Kidney (tissue), 14 donors: Measurements from ENCODE around the gene MYO5B. TPM values are rescaled to one million over a fixed set of nuclear protein-coding genes. Genes with fewer than 3 reads are reported as not detected.

Experiments used
- DNase-seq, 5 donors: peaks; one replicate each; pipeline ENCODE4 v3.0.0-alpha.2; 2013 to 2020
- FAIRE-seq: peaks from 2 replicates; lab custom pipeline; 2012; peaks lifted over from hg19 to GRCh38; lab: Jason Lieb, UNC
- H3K27ac ChIP-seq, 2 donors: one replicate each; pipeline ENCODE4 v1.7.0; 2013; ENCODE audit warnings: low read depth in 2 of 2, low read length in 2 of 2, inconsistent platforms in 1 of 2
- H3K27me3 ChIP-seq: one replicate; pipeline ENCODE4 v1.7.1; 2013; ENCODE audit warnings: low read length, inconsistent platforms; ENCODE audit not compliant: control insufficient read depth, insufficient read depth
- H3K36me3 ChIP-seq, 3 donors: one replicate each; pipeline versions ENCODE4 v1.7.0 to v1.7.1; 2013; ENCODE audit warnings: low read length in 3 of 3, control low read depth in 1 of 3, inconsistent platforms in 1 of 3; ENCODE audit not compliant: insufficient read depth in 3 of 3, control insufficient read depth in 2 of 3
- H3K4me1 ChIP-seq, 3 donors: one replicate each; pipeline versions ENCODE4 v1.7.0 to v1.7.1; 2013; ENCODE audit warnings: low read length in 3 of 3, inconsistent platforms in 1 of 3, low read depth in 1 of 3; ENCODE audit not compliant: control insufficient read depth in 2 of 3, insufficient read depth in 2 of 3
- H3K4me3 ChIP-seq, 3 donors: one replicate each; pipeline versions ENCODE4 v1.7.0 to v1.8.1; 2013; ENCODE audit warnings: low read length in 3 of 3, control low read depth in 1 of 3, inconsistent platforms in 1 of 3
- H3K9ac ChIP-seq, 3 donors: one replicate each; pipeline versions ENCODE4 v1.7.0 to v1.7.1; 2013; ENCODE audit warnings: low read length in 3 of 3, control low read depth in 1 of 3, inconsistent platforms in 1 of 3
- H3K9me3 ChIP-seq, 3 donors: one replicate each; pipeline versions ENCODE4 v1.7.0 to v1.7.1; 2013; ENCODE audit warnings: low read length in 3 of 3, control low read depth in 1 of 3, inconsistent platforms in 1 of 3; ENCODE audit not compliant: control insufficient read depth in 2 of 3, insufficient read depth in 1 of 3
- intact Hi-C: fragments of 100-400 bp; cut with DNase I; formaldehyde crosslinking; loops from one replicate; pipeline ENCODE4 v1.11.1; 2022
- polyA plus RNA-seq: library from polyadenylated mRNA; stranded (reverse); fragments of 350-450 nt; fragmentation: Illumina TruSeq; extraction: RNeasy Lipid Tissue Mini Kit (QIAGEN cat#74804); gene quantifications from one replicate; pipeline ENCODE4 v1.2.3, GENCODE V29; 2014; ENCODE audit warnings: low read depth, low replicate concordance; ENCODE audit not compliant: insufficient read depth
- total RNA-seq: library from RNA; stranded (reverse); fragmentation: NEBNext Ultra II Directional; extraction: Animal tissue kit (Norgen Biotek cat#: 25700); gene quantifications from one replicate; pipeline ENCODE4 v1.2.1, GENCODE V29; 2021
- TF ChIP-seq, protein P1 (sequence below): IDR thresholded peaks from 3 replicates; pipeline ENCODE4 v1.5.1; 2012; ENCODE audit warnings: mild to moderate bottlenecking, moderate library complexity, borderline replicate concordance; ENCODE audit not compliant: insufficient read depth; ENCODE audit errors: extremely low read depth
- donor health status: control.
- donor health status: control.
- donor health status: control.
- donor health status: control.
- donor health status: control.
- donor health status: DM: yes; HTN: yes; CAD: no.
- donor health status: Normal renal cell carcinoma (clear cell type).

The MYO5B gene
- total and polyA plus RNA-seq, 2 donors from 2014 or later: 17.8 to 43.8 TPM

DNA sequence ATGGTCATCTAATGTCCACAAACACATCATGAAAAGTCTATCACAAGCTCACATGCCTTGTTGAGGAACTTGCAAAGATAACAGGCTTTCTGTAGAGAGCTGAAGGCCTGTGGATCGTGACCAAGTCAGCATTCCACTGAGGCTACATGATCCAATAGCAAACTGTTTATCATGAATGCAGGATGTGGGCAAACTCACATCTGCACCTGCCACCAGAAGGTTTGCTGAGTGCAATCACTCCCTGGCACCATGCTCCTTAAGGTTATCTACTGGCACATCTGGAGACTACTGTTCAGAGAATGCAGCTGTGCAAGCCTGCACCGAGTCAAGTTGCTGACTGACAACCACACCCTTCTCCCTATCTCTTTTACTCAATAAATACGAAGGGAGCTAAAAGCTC, 314.3 kb downstream of the MYO5B start:
- TF ChIP-seq, protein P1, sequence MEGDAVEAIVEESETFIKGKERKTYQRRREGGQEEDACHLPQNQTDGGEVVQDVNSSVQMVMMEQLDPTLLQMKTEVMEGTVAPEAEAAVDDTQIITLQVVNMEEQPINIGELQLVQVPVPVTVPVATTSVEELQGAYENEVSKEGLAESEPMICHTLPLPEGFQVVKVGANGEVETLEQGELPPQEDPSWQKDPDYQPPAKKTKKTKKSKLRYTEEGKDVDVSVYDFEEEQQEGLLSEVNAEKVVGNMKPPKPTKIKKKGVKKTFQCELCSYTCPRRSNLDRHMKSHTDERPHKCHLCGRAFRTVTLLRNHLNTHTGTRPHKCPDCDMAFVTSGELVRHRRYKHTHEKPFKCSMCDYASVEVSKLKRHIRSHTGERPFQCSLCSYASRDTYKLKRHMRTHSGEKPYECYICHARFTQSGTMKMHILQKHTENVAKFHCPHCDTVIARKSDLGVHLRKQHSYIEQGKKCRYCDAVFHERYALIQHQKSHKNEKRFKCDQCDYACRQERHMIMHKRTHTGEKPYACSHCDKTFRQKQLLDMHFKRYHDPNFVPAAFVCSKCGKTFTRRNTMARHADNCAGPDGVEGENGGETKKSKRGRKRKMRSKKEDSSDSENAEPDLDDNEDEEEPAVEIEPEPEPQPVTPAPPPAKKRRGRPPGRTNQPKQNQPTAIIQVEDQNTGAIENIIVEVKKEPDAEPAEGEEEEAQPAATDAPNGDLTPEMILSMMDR: no peak
- no peak for FAIRE-seq
- peaks cover 0 to 11% (median 0%) of the 10 kb centered on the region in 3 donors for H3K4me1 ChIP-seq
- peaks cover 0 to 17% (median 3%) of the 10 kb centered on the region in 3 donors for H3K36me3 ChIP-seq
- no peak overlapping the region for H3K4me3 ChIP-seq
- DNase-seq: no peak
- H3K27me3 ChIP-seq: no peaks in the 10 kb centered on the region
- intact Hi-C loops: no loop called here
- no peak overlapping the region for H3K27ac ChIP-seq
- H3K9ac ChIP-seq: no peak overlapping the region
- H3K9me3 ChIP-seq: no peaks in the 10 kb centered on the region

DNA sequence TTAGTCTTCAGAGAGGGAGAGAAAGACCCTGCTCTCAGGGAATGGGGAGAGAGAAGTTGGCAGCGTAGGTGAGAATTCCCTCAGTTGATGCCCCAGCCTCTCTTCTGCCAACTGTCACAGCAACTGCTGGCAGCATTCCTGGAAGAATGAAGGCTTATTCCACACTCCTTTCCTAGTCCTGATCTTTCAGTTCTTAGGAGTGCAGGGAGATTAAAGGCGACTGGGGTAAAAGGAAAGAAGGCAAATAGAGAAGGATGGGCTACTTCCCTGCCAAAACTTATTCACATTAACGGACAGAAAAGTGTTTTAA, 315.7 kb downstream of the MYO5B start:
- intact Hi-C loops: no loop called here
- peaks cover 0 to 17% (median 6%) of the 10 kb centered on the region in 3 donors for H3K36me3 ChIP-seq
- no peaks in the 10 kb centered on the region for H3K9me3 ChIP-seq
- H3K4me1 ChIP-seq: no peaks in the 10 kb centered on the region
- H3K27ac ChIP-seq: no peak overlapping the region
- no peaks in the 10 kb centered on the region for H3K27me3 ChIP-seq
- no peak overlapping the region for H3K4me3 ChIP-seq
- H3K9ac ChIP-seq: no peak overlapping the region
- DNase-seq (no peak), FAIRE-seq (no peak)
- TF ChIP-seq, protein P1: no peak

DNA sequence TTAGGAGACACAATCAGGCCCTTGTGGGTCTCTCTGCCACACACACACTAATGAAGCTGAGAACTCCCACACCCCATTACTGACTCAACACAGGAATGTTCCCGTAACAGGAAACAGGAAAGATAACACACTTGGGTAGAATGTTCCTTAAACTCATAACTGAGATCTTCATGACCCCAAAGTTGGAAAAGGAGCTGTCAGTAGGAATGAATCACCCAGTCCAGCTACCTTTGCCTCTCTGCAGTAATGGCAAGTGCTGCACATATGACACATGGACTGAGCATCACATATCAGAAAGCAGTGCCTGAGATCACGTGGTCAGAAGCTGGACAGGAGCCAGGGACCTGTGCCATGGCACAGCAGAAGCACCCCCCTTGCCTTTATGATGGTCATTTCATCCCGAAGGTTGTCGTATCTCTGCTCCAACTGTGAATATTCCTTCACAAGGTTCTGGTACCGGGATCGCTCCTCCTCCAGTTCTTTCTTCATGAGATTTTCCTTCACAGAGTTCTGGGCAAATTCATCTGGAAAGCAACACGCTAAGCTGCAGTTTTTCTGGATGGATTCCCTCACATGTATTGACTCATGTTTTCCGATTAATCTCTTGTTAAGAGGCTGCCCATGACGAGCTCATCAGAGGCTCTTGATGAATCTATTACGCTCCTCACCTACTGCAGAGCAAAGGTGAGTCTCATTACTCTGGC, 316.2 kb downstream of the MYO5B start:
- H3K4me3 ChIP-seq: no peak overlapping the region
- FAIRE-seq (no peak), DNase-seq (no peak)
- H3K9ac ChIP-seq: no peak overlapping the region
- H3K27me3 ChIP-seq: no peaks in the 10 kb centered on the region
- intact Hi-C loops: no loop called here
- TF ChIP-seq, protein P1: no peak
- H3K27ac ChIP-seq: no peak overlapping the region
- no peaks in the 10 kb centered on the region for H3K9me3 ChIP-seq
- peaks cover 0 to 17% (median 6%) of the 10 kb centered on the region in 3 donors for H3K36me3 ChIP-seq
- H3K4me1 ChIP-seq: no peaks in the 10 kb centered on the region
